Measurements from ENCODE around the gene HSD17B14.

HSD17B14 gene

GRCh38 chr19:48802623-48803022 is 33.7 kb downstream of the HSD17B14 start:
- in situ Hi-C loops (cut with MboI; ENCODE audit: low sequenced_read_pairs) = no loop called here

GRCh38 chr19:48799358-48800300 is 36.7 kb downstream of the HSD17B14 start:
- in situ Hi-C loops (cut with MboI; ENCODE audit: low sequenced_read_pairs) = no loop called here

- in situ Hi-C loops (cut with MboI; ENCODE audit: low sequenced_read_pairs) = no loop called here
These were observed 37.4 kb downstream of the HSD17B14 start for GRCh38 chr19:48798937-48799336.

- in situ Hi-C loops (cut with MboI; ENCODE audit: low sequenced_read_pairs) = no loop called here
These were observed 39.2 kb downstream of the HSD17B14 start for GRCh38 chr19:48797103-48797502.

GRCh38 chr19:48796298-48797083 is 39.8 kb downstream of the HSD17B14 start:
- in situ Hi-C loops (cut with MboI; ENCODE audit: low sequenced_read_pairs) = no loop called here

- in situ Hi-C loops (cut with MboI; ENCODE audit: low sequenced_read_pairs) = no loop called here
These were observed 40.6 kb downstream of the HSD17B14 start for GRCh38 chr19:48795685-48796070.

GRCh38 chr19:48795055-48795684 is 41.1 kb downstream of the HSD17B14 start:
- in situ Hi-C loops (cut with MboI; ENCODE audit: low sequenced_read_pairs) = no loop called here

- in situ Hi-C loops (cut with MboI; ENCODE audit: low sequenced_read_pairs) = loop anchor here (5.0 kb wide), 1 partner anchor 178 kb away; no protein-coding TSS in a partner anchor
These were observed 42.0 kb downstream of the HSD17B14 start for GRCh38 chr19:48794291-48794690.

GRCh38 chr19:48793271-48793670 is 43.0 kb downstream of the HSD17B14 start:
- in situ Hi-C loops (cut with MboI; ENCODE audit: low sequenced_read_pairs) = loop anchor here (5.0 kb wide), 1 partner anchor 179 kb away; no protein-coding TSS in a partner anchor

- in situ Hi-C loops (cut with MboI; ENCODE audit: low sequenced_read_pairs) = loop anchor here (10.0 kb wide), 1 partner anchor 437 kb away; no protein-coding TSS in a partner anchor
These were observed 49.0 kb downstream of the HSD17B14 start for GRCh38 chr19:48787331-48787730.

- in situ Hi-C loops (cut with MboI; ENCODE audit: low sequenced_read_pairs) = loop anchor here (10.0 kb wide), 1 partner anchor 438 kb away; no protein-coding TSS in a partner anchor
These were observed 49.9 kb downstream of the HSD17B14 start for GRCh38 chr19:48786422-48786821.

- in situ Hi-C loops (cut with MboI; ENCODE audit: low sequenced_read_pairs) = loop anchor here (10.0 kb wide), 1 partner anchor 440 kb away; no protein-coding TSS in a partner anchor
These were observed 51.8 kb downstream of the HSD17B14 start for GRCh38 chr19:48784527-48784926.

GRCh38 chr19:48780631-48781391 is 55.5 kb downstream of the HSD17B14 start:
- in situ Hi-C loops (cut with MboI; ENCODE audit: low sequenced_read_pairs) = loop anchor here (10.0 kb wide), 1 partner anchor 444 kb away; no protein-coding TSS in a partner anchor

GRCh38 chr19:48779636-48780035 is 56.7 kb downstream of the HSD17B14 start:
- in situ Hi-C loops (cut with MboI; ENCODE audit: low sequenced_read_pairs) = loop anchor here (10.0 kb wide), 1 partner anchor 445 kb away; no protein-coding TSS in a partner anchor

- in situ Hi-C loops (cut with MboI; ENCODE audit: low sequenced_read_pairs) = no loop called here
These were observed 58.6 kb downstream of the HSD17B14 start for GRCh38 chr19:48777720-48778119.

GRCh38 chr19:48777139-48777538 is 59.2 kb downstream of the HSD17B14 start:
- in situ Hi-C loops (cut with MboI; ENCODE audit: low sequenced_read_pairs) = no loop called here

GRCh38 chr19:48772503-48772953 is 63.8 kb downstream of the HSD17B14 start:
- in situ Hi-C loops (cut with MboI; ENCODE audit: low sequenced_read_pairs) = no loop called here

GRCh38 chr19:48770734-48771472 is 65.4 kb downstream of the HSD17B14 start:
- in situ Hi-C loops (cut with MboI; ENCODE audit: low sequenced_read_pairs) = no loop called here

- in situ Hi-C loops (cut with MboI; ENCODE audit: low sequenced_read_pairs) = no loop called here
These were observed 66.0 kb downstream of the HSD17B14 start for GRCh38 chr19:48770266-48770665.
